Suprapubic skin (tissue), 4 donors: ENCODE results near the gene PLAGL1. TPM values are rescaled to one million over a fixed set of nuclear protein-coding genes. Genes with fewer than 3 reads are reported as not detected.

ENCODE experiments used
- DNase-seq, 2 donors: peaks; one replicate each; pipeline ENCODE4 v3.0.0-alpha.2; 2019; ENCODE audit warnings: low spot score in 2 of 2
- H3K27ac ChIP-seq: fragments of 200-600 bp; sonication (generic); one replicate; pipeline ENCODE4 v1.5.1; 2019
- H3K27me3 ChIP-seq: fragments of 200-600 bp; sonication (generic); one replicate; pipeline ENCODE4 v1.5.1; 2019
- H3K36me3 ChIP-seq: fragments of 200-600 bp; sonication (generic); one replicate; pipeline ENCODE4 v1.5.1; 2019
- H3K4me1 ChIP-seq: fragments of 200-600 bp; sonication (generic); one replicate; pipeline ENCODE4 v1.5.1; 2019
- H3K4me3 ChIP-seq: fragments of 200-600 bp; sonication (generic); one replicate; pipeline ENCODE4 v1.5.1; 2019; ENCODE audit warnings: mild to moderate bottlenecking
- H3K9me3 ChIP-seq: fragments of 200-600 bp; sonication (generic); one replicate; pipeline ENCODE4 v1.5.1; 2019
- EP300 ChIP-seq: sonication (generic); formaldehyde crosslinking; IDR thresholded peaks from one replicate; pipeline ENCODE4 v1.6.1; 2017; ENCODE audit warnings: antibody characterized with exemption
- POLR2A ChIP-seq, 2 donors: fragments of 450-650 bp; IDR thresholded peaks; one replicate each; pipeline ENCODE4 v1.6.1; 2017; ENCODE audit warnings: antibody characterized with exemption in 2 of 2, mild to moderate bottlenecking in 2 of 2, moderate library complexity in 2 of 2
- POLR2AphosphoS5 ChIP-seq, 3 donors: sonication (generic); formaldehyde crosslinking; IDR thresholded peaks; one replicate each; pipeline ENCODE4 v1.6.1; 2017; ENCODE audit warnings: antibody characterized with exemption in 3 of 3
- WGBS: methylation state at CpG from one replicate; pipeline ENCODE4 v1.1.5; 2018; 5-methylcytosine and 5-hydroxymethylcytosine counted together
- total RNA-seq, 4 donors: library from RNA; depleted of rRNA; stranded (reverse); fragments of >200 nt; gene quantifications; one replicate each; pipeline ENCODE4 v1.1.0, GENCODE V29; 2016
- TF ChIP-seq, protein P1 (sequence below), 2 donors: fragments of 200-600 bp in 1 of 2; fragments of 450-650 bp in 1 of 2; sonication (generic) in 1 of 2; IDR thresholded peaks; one replicate each; pipeline ENCODE4 v1.5.1; 2016 to 2019; ENCODE audit warnings: antibody characterized with exemption in 2 of 2, mild to moderate bottlenecking in 1 of 2, moderate library complexity in 1 of 2

The PLAGL1 gene
- total RNA-seq, 4 donors from 2014 or later: 43.7 to 57.0 (median 51.2) TPM

DNA sequence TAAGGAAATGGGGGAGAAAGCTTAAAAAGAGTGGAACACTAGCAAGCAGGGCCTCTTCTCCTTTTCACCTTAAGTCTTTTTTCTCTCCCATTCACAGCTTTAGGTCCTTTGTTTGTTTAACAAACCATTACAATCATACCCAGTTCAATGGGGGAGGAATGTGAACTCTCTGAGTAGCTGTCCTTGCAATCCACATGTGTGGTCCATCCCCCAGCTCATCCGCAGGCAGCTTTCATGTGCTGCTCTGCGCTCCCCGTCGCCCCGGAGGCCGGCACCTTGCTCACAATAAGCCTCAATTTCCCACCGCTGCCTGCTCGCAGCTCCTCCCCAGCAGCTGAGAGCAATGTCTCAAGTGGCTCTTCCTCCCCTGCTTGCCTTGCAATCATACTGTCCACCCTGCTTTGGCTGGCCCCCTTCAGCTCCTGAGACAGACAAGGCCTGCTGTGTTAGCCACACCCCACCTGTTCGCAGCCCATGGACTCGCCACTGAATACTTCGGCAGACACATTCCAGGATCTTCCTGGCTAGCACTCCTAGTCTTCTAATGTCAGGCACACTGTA is 49.1 kb downstream of the PLAGL1 start:
- no peak overlapping the region for H3K4me3 ChIP-seq
- H3K27me3 ChIP-seq: no peaks in the 10 kb centered on the region
- no peak for DNase-seq
- H3K9me3 ChIP-seq: no peaks in the 10 kb centered on the region
- TF ChIP-seq POLR2A (IDR thresholded peaks at IDR 0.05) (no peak), POLR2AphosphoS5 (IDR thresholded peaks at IDR 0.05) (no peak), EP300 (no peak)
- TF ChIP-seq, protein P1, sequence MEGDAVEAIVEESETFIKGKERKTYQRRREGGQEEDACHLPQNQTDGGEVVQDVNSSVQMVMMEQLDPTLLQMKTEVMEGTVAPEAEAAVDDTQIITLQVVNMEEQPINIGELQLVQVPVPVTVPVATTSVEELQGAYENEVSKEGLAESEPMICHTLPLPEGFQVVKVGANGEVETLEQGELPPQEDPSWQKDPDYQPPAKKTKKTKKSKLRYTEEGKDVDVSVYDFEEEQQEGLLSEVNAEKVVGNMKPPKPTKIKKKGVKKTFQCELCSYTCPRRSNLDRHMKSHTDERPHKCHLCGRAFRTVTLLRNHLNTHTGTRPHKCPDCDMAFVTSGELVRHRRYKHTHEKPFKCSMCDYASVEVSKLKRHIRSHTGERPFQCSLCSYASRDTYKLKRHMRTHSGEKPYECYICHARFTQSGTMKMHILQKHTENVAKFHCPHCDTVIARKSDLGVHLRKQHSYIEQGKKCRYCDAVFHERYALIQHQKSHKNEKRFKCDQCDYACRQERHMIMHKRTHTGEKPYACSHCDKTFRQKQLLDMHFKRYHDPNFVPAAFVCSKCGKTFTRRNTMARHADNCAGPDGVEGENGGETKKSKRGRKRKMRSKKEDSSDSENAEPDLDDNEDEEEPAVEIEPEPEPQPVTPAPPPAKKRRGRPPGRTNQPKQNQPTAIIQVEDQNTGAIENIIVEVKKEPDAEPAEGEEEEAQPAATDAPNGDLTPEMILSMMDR (IDR thresholded peaks at IDR 0.05): no peak
- 77% methylated on average over 11 of the region's 11 CpGs for WGBS
- H3K36me3 ChIP-seq: no peaks in the 10 kb centered on the region
- H3K27ac ChIP-seq: no peak overlapping the region
- peaks cover 10% of the 10 kb centered on the region for H3K4me1 ChIP-seq

DNA sequence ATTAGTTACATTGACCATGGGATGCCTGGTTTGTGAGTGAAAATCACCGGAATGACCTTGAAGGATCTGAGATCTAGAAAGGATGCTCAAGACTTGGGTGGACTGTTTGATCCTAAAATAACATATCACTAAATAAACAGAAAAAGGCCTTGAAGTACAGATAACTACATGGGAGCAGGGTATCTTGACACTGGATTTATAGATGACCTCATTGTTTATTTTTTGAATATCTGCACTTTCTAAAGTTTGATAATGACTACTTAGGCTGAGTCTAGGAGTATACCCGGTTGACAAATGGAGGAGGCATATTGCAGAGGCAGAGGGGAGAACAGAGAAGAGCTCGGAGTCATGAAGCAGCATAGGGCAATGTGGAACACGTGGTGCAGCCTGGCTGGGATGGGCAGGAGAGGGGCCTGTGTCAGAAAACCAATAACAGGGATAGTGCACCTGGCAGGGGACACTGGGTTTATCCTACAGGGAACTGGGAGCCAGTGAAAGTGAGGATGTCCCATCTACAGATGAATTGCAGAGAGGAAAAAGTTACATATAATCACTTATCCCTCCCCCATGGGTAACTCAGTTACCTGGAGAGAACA is 50.3 kb downstream of the PLAGL1 start:
- no peak for DNase-seq
- Histone ChIP-seq H3K4me1 (peaks cover 5% of the 10 kb centered on the region), H3K36me3 (no peaks in the 10 kb centered on the region), H3K4me3 (no peak overlapping the region), H3K27me3 (no peaks in the 10 kb centered on the region), H3K9me3 (no peaks in the 10 kb centered on the region), H3K27ac (no peak overlapping the region)
- TF ChIP-seq POLR2AphosphoS5 (IDR thresholded peaks at IDR 0.05) (no peak), EP300 (no peak), POLR2A (IDR thresholded peaks at IDR 0.05) (no peak)
- TF ChIP-seq, protein P1 (IDR thresholded peaks at IDR 0.05): no peak
- WGBS: 78% methylated on average over 4 of the region's 4 CpGs

DNA sequence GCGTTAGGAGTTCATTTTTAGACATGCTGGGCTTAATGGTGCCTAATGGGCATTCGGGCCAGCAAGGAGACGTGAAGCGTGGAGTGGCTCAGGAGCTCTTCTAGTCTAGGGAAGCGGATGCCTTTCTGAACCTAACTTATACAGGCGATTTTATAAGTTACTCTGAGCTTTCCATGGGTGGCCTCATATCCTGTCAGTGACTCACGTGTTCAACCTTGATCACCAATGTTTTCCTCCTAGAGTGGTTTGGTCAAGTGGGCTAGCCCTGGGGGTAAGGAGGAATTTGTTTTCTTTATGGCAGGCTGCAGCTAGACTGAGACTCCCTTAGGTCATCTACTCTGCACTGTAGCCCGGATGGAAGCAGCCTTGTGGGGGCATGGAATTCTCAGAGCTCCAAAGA is 52.1 kb downstream of the PLAGL1 start:
- Histone ChIP-seq H3K27ac (no peak overlapping the region), H3K36me3 (no peaks in the 10 kb centered on the region), H3K4me3 (no peak overlapping the region), H3K4me1 (no peaks in the 10 kb centered on the region), H3K27me3 (no peaks in the 10 kb centered on the region), H3K9me3 (no peaks in the 10 kb centered on the region)
- no peak for TF ChIP-seq POLR2AphosphoS5 (IDR thresholded peaks at IDR 0.05)
- TF ChIP-seq POLR2A (IDR thresholded peaks at IDR 0.05): no peak
- TF ChIP-seq, protein P1 (IDR thresholded peaks at IDR 0.05): no peak
- no peak for TF ChIP-seq EP300
- no peak for DNase-seq
- 96% methylated on average over 8 of the region's 8 CpGs for WGBS

GRCh38 chr6:143953922-143954321 is 54.1 kb downstream of the PLAGL1 start:
- TF ChIP-seq POLR2AphosphoS5 (IDR thresholded peaks at IDR 0.05): no peak
- no peak for TF ChIP-seq POLR2A (IDR thresholded peaks at IDR 0.05)
- no peak for TF ChIP-seq EP300
- TF ChIP-seq, protein P1 (IDR thresholded peaks at IDR 0.05): no peak
- no peaks in the 10 kb centered on the region for H3K36me3 ChIP-seq
- WGBS: 90% methylated on average over 4 of the region's 4 CpGs
- no peak overlapping the region for H3K4me3 ChIP-seq
- no peaks in the 10 kb centered on the region for H3K4me1 ChIP-seq
- H3K27ac ChIP-seq: no peak overlapping the region
- no peak for DNase-seq
- no peaks in the 10 kb centered on the region for H3K9me3 ChIP-seq
- no peaks in the 10 kb centered on the region for H3K27me3 ChIP-seq

- 93% methylated on average over 4 of the region's 4 CpGs for WGBS
- DNase-seq: no peak
- no peak overlapping the region for H3K27ac ChIP-seq
Measured at GRCh38 chr6:143952947-143953701, 54.9 kb downstream of the PLAGL1 start.

More at GRCh38 chr6:143952947-143953701, 54.9 kb downstream of the PLAGL1 start:
- Histone ChIP-seq H3K9me3 (no peaks in the 10 kb centered on the region), H3K36me3 (peaks cover 4% of the 10 kb centered on the region), H3K27me3 (no peaks in the 10 kb centered on the region), H3K4me1 (no peaks in the 10 kb centered on the region), H3K4me3 (no peak overlapping the region)
- TF ChIP-seq EP300: no peak
- TF ChIP-seq, protein P1 (IDR thresholded peaks at IDR 0.05): no peak
- TF ChIP-seq POLR2AphosphoS5 (IDR thresholded peaks at IDR 0.05): no peak
- TF ChIP-seq POLR2A (IDR thresholded peaks at IDR 0.05): no peak
